Body of pancreas (tissue), 4 donors: Measurements from ENCODE around the gene AMHR2.

ENCODE experiments used
- CTCF ChIP-seq, 7 experiments: fragments of 450-650 bp in 4 of 7; fragments of 200-600 bp in 3 of 7; sonication (generic) in 3 of 7; IDR thresholded peaks; one replicate each; pipeline ENCODE4 v1.5.1; 2016 to 2019; ENCODE audit warnings: antibody characterized with exemption in 7 of 7
- POLR2A ChIP-seq, 3 donors: fragments of 450-650 bp; IDR thresholded peaks; one replicate each; pipeline ENCODE4 v1.6.1; 2016; ENCODE audit warnings: antibody characterized with exemption in 3 of 3, mild to moderate bottlenecking in 2 of 3

- no peak for TF ChIP-seq CTCF (IDR thresholded peaks at IDR 0.05)
- TF ChIP-seq POLR2A (IDR thresholded peaks at IDR 0.05): no peak
Observed at GRCh38 chr12:53410951-53411350, 12.7 kb upstream of the AMHR2 start.
